Gastrocnemius medialis (tissue), 4 donors: ENCODE data around the gene CDK17. TPM values are rescaled to one million over a fixed set of nuclear protein-coding genes. Genes with fewer than 3 reads are reported as not detected.

Source experiments
- ATAC-seq, 2 donors: fragments of 150-250 bp; one replicate each; pipeline ENCODE4 v1.9.1; 2016
- DNase-seq, 2 donors: peaks; one replicate each; pipeline ENCODE4 v3.0.0-alpha.2; 2019
- H3K27ac ChIP-seq, 4 donors: fragments of 200-600 bp; sonication (generic); 1 replicate in 1 of 4; 2 replicates in 3 of 4; pipeline ENCODE4 v1.5.1; 2016 to 2018; ENCODE audit warnings: mild to moderate bottlenecking in 2 of 4, moderate library complexity in 1 of 4
- H3K27me3 ChIP-seq, 3 donors: fragments of 200-600 bp; sonication (generic) in 2 of 3; 1 replicate in 1 of 3; 2 replicates in 2 of 3; pipeline versions ENCODE4 v1.5.1 to v1.6.0; 2016 to 2019; ENCODE audit warnings: mild to moderate bottlenecking in 1 of 3, moderate library complexity in 1 of 3
- H3K36me3 ChIP-seq, 2 donors: fragments of 200-600 bp; sonication (generic) in 1 of 2; one replicate each; pipeline ENCODE4 v1.5.1; 2017 to 2018
- H3K4me1 ChIP-seq, 2 donors: fragments of 200-600 bp; sonication (generic) in 1 of 2; one replicate each; pipeline ENCODE4 v1.5.1; 2016 to 2017; ENCODE audit warnings: mild to moderate bottlenecking in 2 of 2
- H3K4me3 ChIP-seq, 4 donors: fragments of 200-600 bp; sonication (generic) in 3 of 4; 1 replicate in 1 of 4; 2 replicates in 3 of 4; pipeline ENCODE4 v1.5.1; 2016 to 2019; ENCODE audit warnings: mild to moderate bottlenecking in 2 of 4
- H3K9me3 ChIP-seq, 3 donors: fragments of 200-600 bp; sonication (generic) in 2 of 3; 1 replicate in 1 of 3; 2 replicates in 2 of 3; pipeline ENCODE4 v1.5.1; 2016 to 2019
- CTCF ChIP-seq, 5 experiments: fragments of 450-650 bp in 3 of 5; fragments of 200-600 bp in 2 of 5; sonication (generic) in 2 of 5; IDR thresholded peaks in 4 of 5; conservative IDR thresholded peaks in 1 of 5; 1 replicate in 4 of 5; 2 replicates in 1 of 5; pipeline ENCODE4 v1.5.1; 2016 to 2019; ENCODE audit warnings: antibody characterized with exemption in 5 of 5, mild to moderate bottlenecking in 3 of 5, moderate library complexity in 3 of 5
- POLR2A ChIP-seq, 2 donors: fragments of 450-650 bp; IDR thresholded peaks; one replicate each; pipeline ENCODE4 v1.6.1; 2017; ENCODE audit warnings: antibody characterized with exemption in 2 of 2, mild to moderate bottlenecking in 2 of 2, moderate library complexity in 2 of 2
- in situ Hi-C, 4 donors: fragments of 200-750 bp; cut with MboI; loops; one replicate each; pipeline versions ENCODE4 v1.15.0 to v1.8.0; 2017; ENCODE audit warnings: low sequenced_read_pairs in 4 of 4
- intact Hi-C: fragments of 100-400 bp; cut with DNase I; formaldehyde crosslinking; loops from one replicate; pipeline ENCODE4 v1.15.1; 2023; ENCODE audit warnings: low total_unique reads
- total RNA-seq, 4 donors: library from RNA; depleted of rRNA; stranded (reverse); fragments of >200 nt; gene quantifications; one replicate each; pipeline versions ENCODE4 v1.1.0 to v1.2.3, GENCODE V29; 2016

CDK17 gene
- total RNA-seq, 4 donors from 2014 or later, result 10.9 to 25.1 (median 20.9) TPM

- H3K27me3 ChIP-seq, result no peaks in the 10 kb centered on the region
- DNase-seq (no peak), ATAC-seq (no peak)
- H3K4me3 ChIP-seq, result no peak overlapping the region
- no peaks in the 10 kb centered on the region for H3K9me3 ChIP-seq
- no peak for TF ChIP-seq POLR2A (IDR thresholded peaks at IDR 0.05)
- no peak for TF ChIP-seq CTCF (IDR thresholded peaks at IDR 0.05 in 4 of 5, conservative IDR thresholded peaks at IDR 0.05 in 1 of 5)
- peaks cover 10% of the 10 kb centered on the region in 2 donors for H3K4me1 ChIP-seq
- in situ Hi-C loops (no loop called here), intact Hi-C loops (no loop called here)
- H3K36me3 ChIP-seq, result peaks cover 3 to 17% of the 10 kb centered on the region in 2 donors
- no peak overlapping the region for H3K27ac ChIP-seq
These were observed 89.0 kb downstream of the CDK17 start for GRCh38 chr12:96311191-96311590.

- Histone ChIP-seq H3K27ac (no peak overlapping the region), H3K36me3 (peaks cover 3 to 17% of the 10 kb centered on the region in 2 donors), H3K4me3 (no peak overlapping the region), H3K27me3 (no peaks in the 10 kb centered on the region), H3K9me3 (no peaks in the 10 kb centered on the region), H3K4me1 (peaks cover 9 to 10% of the 10 kb centered on the region in 2 donors)
- no peak for ATAC-seq
- DNase-seq, result no peak
- in situ Hi-C loops (no loop called here), intact Hi-C loops (no loop called here)
- TF ChIP-seq POLR2A (IDR thresholded peaks at IDR 0.05) (no peak), CTCF (IDR thresholded peaks at IDR 0.05 in 4 of 5, conservative IDR thresholded peaks at IDR 0.05 in 1 of 5) (no peak)
These were observed 90.2 kb downstream of the CDK17 start for GRCh38 chr12:96310067-96310466.

- intact Hi-C loops, result no loop called here
- ATAC-seq (no peak), DNase-seq (no peak)
- Histone ChIP-seq H3K4me1 (no peaks in the 10 kb centered on the region), H3K27ac (no peak overlapping the region), H3K27me3 (no peaks in the 10 kb centered on the region), H3K4me3 (no peak overlapping the region), H3K9me3 (no peaks in the 10 kb centered on the region), H3K36me3 (peaks cover 3 to 17% of the 10 kb centered on the region in 2 donors)
- TF ChIP-seq POLR2A (IDR thresholded peaks at IDR 0.05), result no peak
- no peak for TF ChIP-seq CTCF (IDR thresholded peaks at IDR 0.05 in 4 of 5, conservative IDR thresholded peaks at IDR 0.05 in 1 of 5)
- in situ Hi-C loops, result no loop called here
These were observed 91.4 kb downstream of the CDK17 start for GRCh38 chr12:96308881-96309280.

- in situ Hi-C loops, result no loop called here
- ATAC-seq (no peak), DNase-seq (no peak)
- no peaks in the 10 kb centered on the region for H3K9me3 ChIP-seq
- H3K27ac ChIP-seq, result no peak overlapping the region
- peaks cover 3 to 5% of the 10 kb centered on the region in 2 donors for H3K36me3 ChIP-seq
- H3K4me3 ChIP-seq, result no peak overlapping the region
- TF ChIP-seq CTCF (IDR thresholded peaks at IDR 0.05 in 4 of 5, conservative IDR thresholded peaks at IDR 0.05 in 1 of 5) (no peak), POLR2A (IDR thresholded peaks at IDR 0.05) (no peak)
- intact Hi-C loops, result no loop called here
- H3K4me1 ChIP-seq, result no peaks in the 10 kb centered on the region
- no peaks in the 10 kb centered on the region for H3K27me3 ChIP-seq
These were observed 94.6 kb downstream of the CDK17 start for GRCh38 chr12:96305665-96306064.

GRCh38 chr12:96303653-96304052, 96.6 kb downstream of the CDK17 start:
- DNase-seq (no peak), ATAC-seq (no peak)
- in situ Hi-C loops (no loop called here), intact Hi-C loops (no loop called here)
- no peak for TF ChIP-seq POLR2A (IDR thresholded peaks at IDR 0.05)
- TF ChIP-seq CTCF (IDR thresholded peaks at IDR 0.05 in 4 of 5, conservative IDR thresholded peaks at IDR 0.05 in 1 of 5), result no peak
- H3K27me3 ChIP-seq, result no peaks in the 10 kb centered on the region
- H3K36me3 ChIP-seq, result no peaks in the 10 kb centered on the region
- no peaks in the 10 kb centered on the region for H3K9me3 ChIP-seq
- no peak overlapping the region for H3K27ac ChIP-seq
- H3K4me3 ChIP-seq, result no peak overlapping the region
- H3K4me1 ChIP-seq, result no peaks in the 10 kb centered on the region
